Measurements from ENCODE around the gene SCYL2.
"Not testable (repeated sequence)": the region's sequence is repeated elsewhere in the genome, so short reads cannot be mapped to it uniquely, and the experiment has no call there.

The SCYL2 gene

GRCh38 chr12:100290016-100290415 lies 23.0 kb downstream of the SCYL2 start:
- no peaks in the 10 kb centered on the region for H3K4me1 ChIP-seq (ENCODE audit: control insufficient read depth, insufficient read depth, low read length, poor library complexity, severe bottlenecking)
- WGBS, 2 experiments (ENCODE audit: insufficient coverage in 2 of 2), result no CpG with 5 or more reads among the region's 3 CpGs
- H3K27ac ChIP-seq (ENCODE audit: low read depth, low read length, severe bottlenecking), result no peak overlapping the region
- peaks cover 25% of the 10 kb centered on the region for H3K36me3 ChIP-seq (ENCODE audit: control insufficient read depth, insufficient read depth, low read length)
- no peak overlapping the region for H3K4me3 ChIP-seq (ENCODE audit: extremely low read depth, insufficient read depth, low read length, poor library complexity, severe bottlenecking)
- H3K9me3 ChIP-seq (ENCODE audit: control insufficient read depth, low read length), result no peaks in the 10 kb centered on the region

GRCh38 chr12:100293017-100293416 lies 26.0 kb downstream of the SCYL2 start:
- no CpG with 5 or more reads among the region's 1 CpG for whole genome bisulfite sequencing, 2 experiments (ENCODE audit: insufficient coverage in 2 of 2)
- Histone ChIP-seq H3K9me3 (ENCODE audit: control insufficient read depth, low read length) (no peaks in the 10 kb centered on the region), H3K4me1 (ENCODE audit: control insufficient read depth, insufficient read depth, low read length, poor library complexity, severe bottlenecking) (no peaks in the 10 kb centered on the region), H3K4me3 (ENCODE audit: extremely low read depth, insufficient read depth, low read length, poor library complexity, severe bottlenecking) (no peak overlapping the region), H3K27ac (ENCODE audit: low read depth, low read length, severe bottlenecking) (no peak overlapping the region), H3K36me3 (ENCODE audit: control insufficient read depth, insufficient read depth, low read length) (peaks cover 33% of the 10 kb centered on the region)

- not testable (repeated sequence) for H3K4me3 ChIP-seq (ENCODE audit: extremely low read depth, insufficient read depth, low read length, poor library complexity, severe bottlenecking); H3K4me1 ChIP-seq (ENCODE audit: control insufficient read depth, insufficient read depth, low read length, poor library complexity, severe bottlenecking); H3K9me3 ChIP-seq (ENCODE audit: control insufficient read depth, low read length); H3K27ac ChIP-seq (ENCODE audit: low read depth, low read length, severe bottlenecking)
- WGBS, 2 experiments (ENCODE audit: insufficient coverage in 2 of 2), result no CpG with 5 or more reads among the region's 24 CpGs
- H3K36me3 ChIP-seq (ENCODE audit: control insufficient read depth, insufficient read depth, low read length), result peaks cover 43% of the 10 kb centered on the region
These were observed 27.4 kb downstream of the SCYL2 start for GRCh38 chr12:100294366-100294765.

GRCh38 chr12:100295764-100296555 lies 29.0 kb downstream of the SCYL2 start:
- Histone ChIP-seq H3K4me1 (ENCODE audit: control insufficient read depth, insufficient read depth, low read length, poor library complexity, severe bottlenecking) (no peaks in the 10 kb centered on the region), H3K36me3 (ENCODE audit: control insufficient read depth, insufficient read depth, low read length) (peaks cover 53% of the 10 kb centered on the region), H3K27ac (ENCODE audit: low read depth, low read length, severe bottlenecking) (no peak overlapping the region), H3K4me3 (ENCODE audit: extremely low read depth, insufficient read depth, low read length, poor library complexity, severe bottlenecking) (no peak overlapping the region), H3K9me3 (ENCODE audit: control insufficient read depth, low read length) (no peaks in the 10 kb centered on the region)
- 100% methylated on average over 1 of the region's 4 CpGs for WGBS, 2 experiments (ENCODE audit: insufficient coverage in 2 of 2)

GRCh38 chr12:100302081-100302480 lies 35.1 kb downstream of the SCYL2 start:
- H3K9me3 ChIP-seq (ENCODE audit: control insufficient read depth, low read length), result peaks cover 4% of the 10 kb centered on the region
- no peak overlapping the region for H3K27ac ChIP-seq (ENCODE audit: low read depth, low read length, severe bottlenecking)
- no CpG with 5 or more reads among the region's 1 CpG for WGBS, 2 experiments (ENCODE audit: insufficient coverage in 2 of 2)
- H3K36me3 ChIP-seq (ENCODE audit: control insufficient read depth, insufficient read depth, low read length), result peaks cover 75% of the 10 kb centered on the region
- H3K4me3 ChIP-seq (ENCODE audit: extremely low read depth, insufficient read depth, low read length, poor library complexity, severe bottlenecking), result no peak overlapping the region
- H3K4me1 ChIP-seq (ENCODE audit: control insufficient read depth, insufficient read depth, low read length, poor library complexity, severe bottlenecking), result no peaks in the 10 kb centered on the region

- Histone ChIP-seq H3K27ac (ENCODE audit: low read depth, low read length, severe bottlenecking) (no peak overlapping the region), H3K36me3 (ENCODE audit: control insufficient read depth, insufficient read depth, low read length) (peaks cover 66% of the 10 kb centered on the region), H3K4me1 (ENCODE audit: control insufficient read depth, insufficient read depth, low read length, poor library complexity, severe bottlenecking) (no peaks in the 10 kb centered on the region), H3K9me3 (ENCODE audit: control insufficient read depth, low read length) (peaks cover 4% of the 10 kb centered on the region), H3K4me3 (ENCODE audit: extremely low read depth, insufficient read depth, low read length, poor library complexity, severe bottlenecking) (no peak overlapping the region)
- 100% methylated on average over 4 of the region's 4 CpGs for WGBS, 2 experiments (ENCODE audit: insufficient coverage in 2 of 2)
These were observed 36.9 kb downstream of the SCYL2 start for GRCh38 chr12:100303831-100304230.

- H3K27ac ChIP-seq (ENCODE audit: low read depth, low read length, severe bottlenecking); H3K4me1 ChIP-seq (ENCODE audit: control insufficient read depth, insufficient read depth, low read length, poor library complexity, severe bottlenecking); H3K4me3 ChIP-seq (ENCODE audit: extremely low read depth, insufficient read depth, low read length, poor library complexity, severe bottlenecking); H3K9me3 ChIP-seq (ENCODE audit: control insufficient read depth, low read length): not testable (repeated sequence)
- peaks cover 61% of the 10 kb centered on the region for H3K36me3 ChIP-seq (ENCODE audit: control insufficient read depth, insufficient read depth, low read length)
- 93 to 98% methylated on average over 6 of the region's 7 CpGs for WGBS, 2 experiments (ENCODE audit: insufficient coverage in 2 of 2)
These were observed 37.4 kb downstream of the SCYL2 start for GRCh38 chr12:100304334-100304733.

GRCh38 chr12:100308138-100308537 lies 41.2 kb downstream of the SCYL2 start:
- H3K9me3 ChIP-seq (ENCODE audit: control insufficient read depth, low read length); H3K4me3 ChIP-seq (ENCODE audit: extremely low read depth, insufficient read depth, low read length, poor library complexity, severe bottlenecking); H3K27ac ChIP-seq (ENCODE audit: low read depth, low read length, severe bottlenecking); H3K4me1 ChIP-seq (ENCODE audit: control insufficient read depth, insufficient read depth, low read length, poor library complexity, severe bottlenecking): not testable (repeated sequence)
- WGBS, 2 experiments (ENCODE audit: insufficient coverage in 2 of 2), result 90 to 100% methylated on average over 2 of the region's 5 CpGs
- peaks cover 53% of the 10 kb centered on the region for H3K36me3 ChIP-seq (ENCODE audit: control insufficient read depth, insufficient read depth, low read length)

- H3K27ac ChIP-seq (ENCODE audit: low read depth, low read length, severe bottlenecking), result no peak overlapping the region
- H3K36me3 ChIP-seq (ENCODE audit: control insufficient read depth, insufficient read depth, low read length), result peaks cover 56% of the 10 kb centered on the region
- no peaks in the 10 kb centered on the region for H3K4me1 ChIP-seq (ENCODE audit: control insufficient read depth, insufficient read depth, low read length, poor library complexity, severe bottlenecking)
- H3K4me3 ChIP-seq (ENCODE audit: extremely low read depth, insufficient read depth, low read length, poor library complexity, severe bottlenecking), result no peak overlapping the region
- no CpG with 5 or more reads among the region's 1 CpG for WGBS, 2 experiments (ENCODE audit: insufficient coverage in 2 of 2)
- no peaks in the 10 kb centered on the region for H3K9me3 ChIP-seq (ENCODE audit: control insufficient read depth, low read length)
These were observed 44.3 kb downstream of the SCYL2 start for GRCh38 chr12:100311317-100311716.

- H3K4me1 ChIP-seq (ENCODE audit: control insufficient read depth, insufficient read depth, low read length, poor library complexity, severe bottlenecking), result no peaks in the 10 kb centered on the region
- no peaks in the 10 kb centered on the region for H3K9me3 ChIP-seq (ENCODE audit: control insufficient read depth, low read length)
- 89 to 100% methylated on average over 1 of the region's 2 CpGs for WGBS, 2 experiments (ENCODE audit: insufficient coverage in 2 of 2)
- H3K4me3 ChIP-seq (ENCODE audit: extremely low read depth, insufficient read depth, low read length, poor library complexity, severe bottlenecking), result no peak overlapping the region
- H3K27ac ChIP-seq (ENCODE audit: low read depth, low read length, severe bottlenecking), result no peak overlapping the region
- peaks cover 83% of the 10 kb centered on the region for H3K36me3 ChIP-seq (ENCODE audit: control insufficient read depth, insufficient read depth, low read length)
These were observed 50.4 kb downstream of the SCYL2 start for GRCh38 chr12:100317371-100317770.

- no peaks in the 10 kb centered on the region for H3K4me1 ChIP-seq (ENCODE audit: control insufficient read depth, insufficient read depth, low read length, poor library complexity, severe bottlenecking)
- H3K36me3 ChIP-seq (ENCODE audit: control insufficient read depth, insufficient read depth, low read length), result peaks cover 54% of the 10 kb centered on the region
- H3K4me3 ChIP-seq (ENCODE audit: extremely low read depth, insufficient read depth, low read length, poor library complexity, severe bottlenecking), result no peak overlapping the region
These were observed 57.5 kb downstream of the SCYL2 start for GRCh38 chr12:100324498-100324897.

More at GRCh38 chr12:100324498-100324897, 57.5 kb downstream of the SCYL2 start:
- Histone ChIP-seq H3K9me3 (ENCODE audit: control insufficient read depth, low read length) (no peaks in the 10 kb centered on the region), H3K27ac (ENCODE audit: low read depth, low read length, severe bottlenecking) (no peak overlapping the region)
